C4-2B (cell line): ENCODE results near the gene ZNF326.
"Not testable (repeated sequence)": the region's sequence is repeated elsewhere in the genome, so short reads cannot be mapped to it uniquely, and the experiment has no call there.

ENCODE experiments used
- H3K27ac ChIP-seq: fragments of 450-650 bp; 2 replicates; pipeline ENCODE4 v1.5.1; 2017
- ZFX ChIP-seq: fragments of 450-650 bp; IDR thresholded peaks from 2 replicates; pipeline ENCODE4 v1.6.1; 2017
- TF ChIP-seq, protein P1 (sequence below): fragments of 450-650 bp; conservative IDR thresholded peaks from 2 replicates; pipeline ENCODE4 v1.5.1; 2017; ENCODE audit warnings: mild to moderate bottlenecking

Gene ZNF326

DNA sequence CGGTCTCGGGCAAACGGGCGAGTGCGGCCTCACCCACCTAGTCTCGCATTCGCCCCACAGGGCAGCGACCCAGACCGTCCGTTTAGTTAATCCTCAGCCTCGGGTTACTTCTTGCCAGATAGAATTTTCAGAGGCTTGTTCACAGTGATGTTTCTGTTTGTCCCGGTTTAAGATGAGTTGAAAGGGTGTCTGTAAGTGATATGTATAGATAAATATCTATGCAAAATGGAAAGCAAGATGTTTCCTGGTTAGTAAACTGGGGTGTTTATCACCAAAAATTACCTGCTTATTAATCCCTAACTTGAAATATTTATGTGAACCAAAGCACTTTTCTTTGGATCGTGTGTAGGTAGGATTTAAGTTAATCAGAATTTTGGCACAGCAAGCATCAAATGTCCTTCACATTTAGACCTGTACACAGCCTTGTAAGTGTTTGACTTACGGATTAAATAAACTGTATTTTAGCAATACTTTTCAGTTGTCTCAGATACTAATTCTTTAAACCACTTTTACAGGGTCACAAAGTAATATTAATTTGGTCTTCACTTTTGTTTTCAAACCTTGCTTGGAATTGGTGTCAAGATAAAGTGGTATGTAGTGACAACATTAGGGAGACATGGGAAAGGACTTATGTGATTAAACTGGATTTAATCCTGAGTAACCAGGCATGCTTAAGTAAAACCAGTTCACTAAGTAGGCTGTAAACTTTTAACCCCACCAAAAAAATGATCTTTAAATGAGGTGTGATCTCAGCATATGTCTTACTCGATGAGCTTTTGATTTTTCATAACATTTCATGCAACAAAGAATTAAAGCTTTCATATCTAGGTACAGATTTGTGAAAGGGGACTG, 914 bp downstream of the ZNF326 start:
- TF ChIP-seq ZFX = no peak
- TF ChIP-seq, protein P1, sequence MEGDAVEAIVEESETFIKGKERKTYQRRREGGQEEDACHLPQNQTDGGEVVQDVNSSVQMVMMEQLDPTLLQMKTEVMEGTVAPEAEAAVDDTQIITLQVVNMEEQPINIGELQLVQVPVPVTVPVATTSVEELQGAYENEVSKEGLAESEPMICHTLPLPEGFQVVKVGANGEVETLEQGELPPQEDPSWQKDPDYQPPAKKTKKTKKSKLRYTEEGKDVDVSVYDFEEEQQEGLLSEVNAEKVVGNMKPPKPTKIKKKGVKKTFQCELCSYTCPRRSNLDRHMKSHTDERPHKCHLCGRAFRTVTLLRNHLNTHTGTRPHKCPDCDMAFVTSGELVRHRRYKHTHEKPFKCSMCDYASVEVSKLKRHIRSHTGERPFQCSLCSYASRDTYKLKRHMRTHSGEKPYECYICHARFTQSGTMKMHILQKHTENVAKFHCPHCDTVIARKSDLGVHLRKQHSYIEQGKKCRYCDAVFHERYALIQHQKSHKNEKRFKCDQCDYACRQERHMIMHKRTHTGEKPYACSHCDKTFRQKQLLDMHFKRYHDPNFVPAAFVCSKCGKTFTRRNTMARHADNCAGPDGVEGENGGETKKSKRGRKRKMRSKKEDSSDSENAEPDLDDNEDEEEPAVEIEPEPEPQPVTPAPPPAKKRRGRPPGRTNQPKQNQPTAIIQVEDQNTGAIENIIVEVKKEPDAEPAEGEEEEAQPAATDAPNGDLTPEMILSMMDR = no peak
- H3K27ac ChIP-seq = peak overlapping the region; percentile 98

DNA sequence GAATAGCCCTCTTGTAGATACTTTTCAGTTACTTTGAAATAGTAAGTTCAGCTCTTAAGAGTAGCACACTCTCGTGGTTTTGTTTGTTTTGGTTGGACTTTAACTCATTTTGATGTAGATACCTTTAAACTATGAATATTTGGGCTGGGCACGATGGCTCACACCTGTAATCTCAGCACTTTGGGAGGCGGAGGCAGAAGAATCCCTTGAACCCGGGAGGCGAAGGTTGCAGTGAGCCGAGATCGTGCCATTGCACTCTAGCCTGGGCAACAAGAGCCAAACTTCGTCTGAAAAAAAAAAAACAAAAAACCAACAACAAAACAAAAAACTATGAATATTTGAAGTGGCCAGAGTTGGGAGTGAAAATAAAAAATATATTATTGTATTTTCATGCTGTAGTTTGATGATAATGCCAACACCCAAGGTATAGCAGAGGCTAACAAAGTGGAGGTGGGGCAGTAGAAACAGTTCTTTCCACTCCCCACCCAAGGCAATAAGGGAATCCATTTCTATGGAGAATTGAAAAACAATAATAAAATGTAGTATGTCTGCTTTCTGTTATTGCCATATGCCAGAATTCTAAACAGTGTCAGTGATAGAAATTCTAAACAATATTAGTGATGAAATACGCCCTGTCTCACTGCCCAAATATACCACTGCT, 1.7 kb downstream of the ZNF326 start:
- TF ChIP-seq ZFX = no peak
- TF ChIP-seq, protein P1 = no peak
- no peak overlapping the region for H3K27ac ChIP-seq

DNA sequence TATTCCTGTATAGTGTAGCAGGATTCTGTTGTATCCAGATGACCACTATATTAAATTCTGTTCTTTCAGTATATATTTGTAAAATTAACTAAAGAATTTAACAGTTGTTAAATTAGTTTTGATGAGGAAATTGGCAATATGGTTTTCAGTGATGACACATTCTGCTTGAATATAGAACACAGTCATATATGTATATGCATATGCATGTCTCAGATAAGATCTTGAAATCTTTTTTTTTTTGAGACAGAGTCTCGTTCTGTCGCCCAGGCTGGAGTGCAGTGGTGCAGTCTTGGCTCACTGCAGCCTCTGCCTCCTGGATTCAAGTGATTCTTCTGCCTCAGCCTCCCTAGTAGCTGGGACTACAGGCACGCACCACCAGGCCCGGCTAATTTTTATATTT, 2.2 kb downstream of the ZNF326 start:
- not testable (repeated sequence) for H3K27ac ChIP-seq

DNA sequence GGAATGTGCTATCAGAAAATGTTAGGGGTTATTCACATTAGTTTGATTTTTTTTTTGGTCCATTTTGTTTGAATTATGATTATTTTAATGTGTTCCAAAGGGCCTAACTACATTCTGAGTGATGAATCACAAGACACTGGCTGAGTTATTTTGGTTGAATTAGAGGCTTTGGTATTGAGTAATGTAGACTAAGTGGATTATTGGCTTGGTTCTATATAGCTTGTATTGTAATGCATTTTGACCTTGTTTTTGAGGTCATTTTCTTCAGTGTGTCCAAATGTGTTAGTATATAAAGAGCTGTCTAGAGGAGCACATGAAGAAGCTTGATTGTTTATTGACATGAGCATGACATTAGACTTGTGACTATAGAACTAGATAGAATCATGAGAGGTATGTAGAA, 3.4 kb downstream of the ZNF326 start:
- TF ChIP-seq ZFX = no peak
- TF ChIP-seq, protein P1 = no peak
- H3K27ac ChIP-seq = no peak overlapping the region

DNA sequence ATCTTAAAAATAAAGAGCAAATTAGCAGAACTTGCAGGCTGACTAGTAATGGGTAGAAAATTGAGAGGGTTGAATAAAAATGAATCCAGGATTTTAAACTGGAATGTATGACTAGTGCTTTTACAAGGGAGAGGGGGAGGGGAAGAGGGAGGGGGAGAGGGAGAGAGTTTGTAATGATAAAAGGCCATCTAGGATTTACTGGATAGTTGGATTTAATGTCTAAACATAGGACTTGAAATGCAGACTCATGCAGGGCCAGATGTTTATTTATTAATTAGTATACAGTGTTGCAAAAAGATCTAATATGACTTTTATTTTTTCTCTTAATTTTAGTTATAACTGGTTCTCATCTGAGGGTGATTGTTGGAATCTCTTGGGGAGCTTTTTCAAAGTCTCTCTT, 4.3 kb downstream of the ZNF326 start:
- TF ChIP-seq, protein P1 = no peak
- no peak for TF ChIP-seq ZFX
- H3K27ac ChIP-seq = no peak overlapping the region

DNA sequence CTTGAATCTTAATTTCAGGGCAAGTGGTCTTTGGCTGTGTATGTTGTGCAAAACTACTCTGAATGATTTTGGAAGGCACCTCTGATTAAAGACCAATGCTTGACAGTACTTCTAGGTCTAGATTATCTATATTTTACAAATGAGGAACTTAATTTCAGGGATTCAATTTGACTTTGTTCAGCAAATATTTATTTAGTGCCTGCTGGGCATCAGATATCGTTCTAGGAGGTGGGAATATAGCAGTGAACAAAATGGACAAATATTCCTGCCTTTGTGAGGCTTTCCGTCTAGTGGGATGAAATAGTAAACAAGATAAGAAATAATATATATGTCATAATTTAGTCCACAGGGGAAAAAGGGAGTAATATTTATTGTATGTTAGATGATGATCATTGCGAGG, 4.7 kb downstream of the ZNF326 start:
- TF ChIP-seq, protein P1 = no peak
- no peak for TF ChIP-seq ZFX
- H3K27ac ChIP-seq = no peak overlapping the region

DNA sequence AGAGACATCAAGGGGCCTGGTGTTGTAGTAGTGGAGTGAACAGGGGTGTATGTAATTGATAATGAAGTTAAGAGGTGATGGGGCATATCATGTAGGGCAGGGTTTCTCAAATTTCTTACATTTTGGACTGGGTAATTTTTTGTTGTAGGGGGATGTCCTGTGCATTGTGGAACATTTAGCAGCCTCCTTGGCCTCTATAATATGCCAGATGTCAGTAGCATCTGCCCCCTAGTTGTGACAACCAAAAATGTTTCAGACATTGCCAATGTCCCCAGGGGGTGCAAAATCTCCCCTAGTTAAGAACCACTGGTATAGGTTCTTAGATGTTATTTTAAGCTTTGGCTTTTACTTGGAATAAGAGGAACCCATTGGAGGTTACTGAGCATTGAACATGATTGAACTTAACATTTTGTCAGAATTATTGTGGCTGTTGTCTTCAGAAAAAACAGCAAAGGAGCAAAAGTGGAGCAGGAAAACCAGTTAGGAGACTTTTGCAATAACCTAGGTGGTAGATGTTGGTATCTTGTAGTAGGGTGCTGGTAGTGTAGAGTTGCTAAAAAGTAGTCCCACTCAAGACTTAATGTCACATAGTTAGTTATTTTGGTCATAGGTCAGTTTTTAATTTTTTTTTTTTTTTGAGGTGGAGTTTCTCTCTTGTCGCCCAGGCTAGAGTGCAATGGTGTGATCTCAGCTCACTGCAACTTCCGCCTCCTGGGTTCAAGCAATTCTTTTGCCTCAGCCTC, 6.2 kb downstream of the ZNF326 start:
- TF ChIP-seq, protein P1 = no peak
- TF ChIP-seq ZFX = no peak
- no peak overlapping the region for H3K27ac ChIP-seq
